Right ventricle myocardium superior (tissue), 1 donor: ENCODE measurements around the gene HYAL1. TPM values are rescaled to one million over a fixed set of nuclear protein-coding genes. Genes with fewer than 3 reads are reported as not detected.
"Not testable (repeated sequence)": the region's sequence is repeated elsewhere in the genome, so short reads cannot be mapped to it uniquely, and the experiment has no call there.

ENCODE experiments used
- ATAC-seq: fragments of 200-7000 bp; cut with Tn5 transposase; one replicate; pipeline ENCODE4 v1.9.1; 2020; ENCODE audit warnings: mild to moderate bottlenecking; ENCODE audit not compliant: poor library complexity
- DNase-seq: peaks from one replicate; pipeline ENCODE4 v3.0.0-alpha.2; 2020
- intact Hi-C: fragments of 100-400 bp; cut with DNase I; formaldehyde crosslinking; loops from one replicate; pipeline ENCODE4 v1.11.2; 2022
- total RNA-seq: library from RNA; stranded (reverse); fragmentation: NEBNext Ultra II Directional; extraction: Animal tissue kit (Norgen Biotek cat#: 25700); gene quantifications from one replicate; pipeline ENCODE4 v1.2.1, GENCODE V29; 2021
- donor health status: DM: no; HTN: yes; CAD: no; lungs with severe emphysema.

HYAL1 gene
- total RNA-seq, 1 donor from 2014 or later: 66.5 TPM

DNA sequence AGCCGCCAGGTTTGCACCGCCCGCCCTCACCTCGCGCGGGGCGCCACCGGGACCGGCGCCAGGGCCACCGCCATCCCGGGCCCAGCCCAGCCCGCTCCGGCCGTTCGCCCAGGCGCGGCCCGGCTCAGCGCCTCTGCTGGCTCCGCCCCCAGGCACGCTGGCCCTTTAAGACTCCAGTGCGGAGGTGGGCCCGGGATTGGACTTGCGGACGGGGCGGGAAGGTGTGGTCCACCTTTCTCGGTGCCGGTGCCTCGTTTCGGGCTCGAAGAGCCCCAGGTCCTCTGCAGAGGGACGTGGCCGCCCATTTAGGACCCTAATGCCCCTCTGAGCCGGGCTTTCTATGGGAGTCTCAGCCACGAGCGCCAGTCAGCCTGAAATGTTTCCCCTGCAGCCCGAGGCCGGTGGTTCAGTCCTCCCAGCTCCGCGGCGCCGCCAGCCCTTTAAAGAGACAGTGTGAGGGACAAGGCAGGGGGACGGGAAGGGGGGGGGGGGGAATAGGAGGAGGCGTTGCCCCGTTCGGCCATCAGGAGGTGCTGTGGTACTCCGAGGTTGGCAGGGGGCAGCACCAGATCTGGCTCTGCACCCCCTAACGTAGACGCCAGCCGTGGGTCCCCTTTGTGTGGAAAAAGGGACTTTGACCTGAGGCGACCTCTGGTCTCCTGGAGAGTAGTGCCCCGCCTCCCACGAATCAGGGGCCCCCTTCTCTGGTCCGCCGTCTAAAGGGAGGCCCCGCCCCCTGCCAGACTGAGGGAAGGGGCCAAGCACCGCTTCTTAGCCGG lies 18.2 kb upstream of the HYAL1 start:
- ATAC-seq: peak; percentile 89
- DNase-seq: peak; percentile 94
- intact Hi-C loops: loop anchor here (5.0 kb wide), 1 partner anchor 49 kb away; no protein-coding TSS in a partner anchor

DNA sequence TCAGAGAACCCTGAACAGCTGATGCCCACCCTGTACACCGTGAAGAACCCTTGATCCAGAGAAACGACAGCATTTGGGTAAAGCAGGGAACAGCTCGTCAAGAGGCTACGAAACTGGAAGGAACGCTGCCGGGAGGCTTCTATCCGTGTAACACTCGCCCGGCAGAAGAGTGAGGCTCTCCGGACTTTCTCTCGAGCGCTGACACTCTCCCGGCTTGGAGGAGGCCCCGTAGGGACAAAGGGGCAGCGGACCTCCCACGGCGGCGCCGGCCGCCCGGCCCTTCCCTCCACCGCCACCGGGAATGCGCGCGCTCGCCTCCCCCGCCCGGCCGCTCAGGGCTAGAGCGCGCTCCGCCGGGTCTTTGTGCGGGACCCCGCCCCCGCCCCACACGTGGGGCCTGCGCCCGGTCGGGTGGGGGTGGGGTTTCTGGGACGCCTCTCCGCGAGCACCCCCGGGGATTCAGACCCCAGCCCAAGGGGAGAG lies 17.5 kb upstream of the HYAL1 start:
- intact Hi-C loops: loop anchor here (5.0 kb wide), 1 partner anchor 49 kb away; no protein-coding TSS in a partner anchor
- ATAC-seq (peak; percentile 73), DNase-seq (peak; percentile 88)

DNA sequence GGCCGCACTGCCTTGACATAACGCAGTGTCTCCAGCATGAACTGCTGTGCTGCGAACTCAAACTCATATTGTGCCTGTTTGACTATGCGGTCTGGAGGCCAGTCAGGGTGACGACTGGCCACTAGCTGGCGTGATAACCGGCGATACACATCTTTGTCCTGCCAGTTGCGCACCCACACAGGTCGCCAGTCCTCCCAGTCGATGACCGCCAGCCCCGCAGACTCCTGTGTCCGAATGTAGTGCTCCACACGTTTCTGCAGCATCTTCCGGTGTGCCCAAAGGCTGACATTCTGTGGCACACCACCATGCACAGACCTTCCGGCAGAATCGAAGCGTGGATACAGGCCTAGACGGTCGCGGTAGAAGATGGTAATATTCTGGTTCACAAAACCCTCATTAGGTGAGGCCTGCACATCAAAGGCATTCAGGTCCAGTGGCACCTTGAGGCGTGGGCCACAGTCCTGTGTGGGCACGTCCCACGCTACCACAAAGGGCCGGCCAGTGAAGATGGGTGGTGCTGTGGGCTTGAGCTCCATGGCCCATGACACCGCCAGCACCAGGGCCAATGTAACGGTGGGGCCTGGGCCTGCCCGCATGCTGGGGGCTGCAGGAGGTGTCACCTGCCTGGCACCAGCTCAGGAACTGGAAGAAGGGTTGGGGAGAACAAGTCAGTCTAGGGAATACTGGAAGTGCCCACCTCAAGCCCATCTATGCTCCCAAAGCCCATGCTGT lies 16.7 kb upstream of the HYAL1 start:
- no peak for DNase-seq
- ATAC-seq: no peak
- intact Hi-C loops: loop anchor here (5.0 kb wide), 1 partner anchor 48 kb away; no protein-coding TSS in a partner anchor

DNA sequence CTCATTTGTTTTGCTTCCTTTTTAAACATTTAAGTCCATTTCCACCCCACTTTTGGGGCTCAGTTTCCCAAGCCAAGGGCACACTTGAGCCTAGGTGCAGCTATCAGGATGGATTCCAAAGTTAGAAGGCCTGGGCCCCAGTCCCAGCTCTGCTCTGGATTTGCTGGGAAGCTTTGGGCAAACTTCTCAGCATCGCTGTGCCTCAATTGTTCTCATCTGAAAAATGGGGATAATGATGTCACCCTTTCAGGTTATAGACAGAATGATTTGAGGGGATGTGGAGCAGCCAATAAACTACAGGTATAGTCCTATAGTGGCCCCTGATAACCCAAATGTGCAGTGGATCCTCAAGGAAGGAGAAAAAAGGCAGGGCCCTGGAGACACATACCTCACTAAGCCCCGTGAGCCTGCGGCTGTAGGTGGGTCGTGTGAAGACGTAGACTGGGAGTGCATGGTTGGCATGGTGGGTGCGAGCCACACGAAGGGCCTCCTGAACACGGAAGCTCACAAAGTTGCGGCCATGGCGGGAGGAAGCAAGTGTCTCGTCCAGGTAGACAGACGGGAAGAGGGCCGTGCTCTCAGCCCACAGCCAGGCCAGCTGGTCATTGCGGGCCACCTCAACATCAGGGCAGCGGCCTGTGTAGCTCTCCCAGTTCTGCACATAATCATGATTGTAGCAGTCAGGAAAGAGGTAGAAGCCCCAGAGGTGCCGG lies 16.0 kb upstream of the HYAL1 start:
- intact Hi-C loops: no loop called here
- ATAC-seq (no peak), DNase-seq (no peak)

DNA sequence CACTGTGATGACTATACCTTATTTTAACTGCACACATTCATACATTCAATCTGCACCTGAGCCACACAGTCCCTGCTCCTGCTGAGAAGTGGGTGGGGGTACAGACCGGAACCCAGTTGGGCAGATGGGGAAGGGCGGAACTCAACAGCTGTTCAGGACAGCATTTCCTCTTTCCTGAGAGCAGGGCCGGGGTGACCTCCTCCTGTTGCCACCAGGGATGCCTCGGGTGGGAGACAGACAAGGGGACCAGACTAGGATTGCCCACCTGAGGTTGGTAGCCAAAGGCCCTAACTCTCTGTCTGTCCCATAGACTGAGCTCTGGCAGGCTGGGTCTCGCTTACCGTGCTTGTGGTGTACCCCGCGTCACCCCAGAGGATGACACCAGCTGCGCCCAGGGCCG lies 15.2 kb upstream of the HYAL1 start:
- intact Hi-C loops: no loop called here
- no peak for DNase-seq

DNA sequence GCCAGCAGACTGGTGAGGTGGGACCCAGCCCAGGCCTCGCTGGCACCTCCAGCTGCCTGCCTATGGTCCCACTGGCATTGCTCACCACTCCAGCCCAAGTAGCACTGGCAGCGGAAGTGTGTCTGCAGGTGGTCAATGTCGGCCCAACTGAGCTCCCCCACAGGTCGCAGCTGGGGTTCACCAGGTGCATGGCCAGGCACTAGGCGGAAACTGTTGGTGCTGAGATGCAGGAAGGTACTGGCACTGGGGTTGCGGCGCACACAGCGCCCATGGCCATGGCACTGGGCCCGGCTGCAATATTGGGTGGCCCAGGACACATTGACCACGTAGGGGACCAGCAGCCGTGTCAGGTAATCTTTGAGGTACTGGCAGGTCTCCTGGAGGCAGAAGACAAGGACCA lies 14.8 kb upstream of the HYAL1 start:
- intact Hi-C loops: no loop called here
- no peak for ATAC-seq
- DNase-seq: no peak

More for the DNA sequence above, 15.2 kb upstream of the HYAL1 start:
- no peak for ATAC-seq

DNA sequence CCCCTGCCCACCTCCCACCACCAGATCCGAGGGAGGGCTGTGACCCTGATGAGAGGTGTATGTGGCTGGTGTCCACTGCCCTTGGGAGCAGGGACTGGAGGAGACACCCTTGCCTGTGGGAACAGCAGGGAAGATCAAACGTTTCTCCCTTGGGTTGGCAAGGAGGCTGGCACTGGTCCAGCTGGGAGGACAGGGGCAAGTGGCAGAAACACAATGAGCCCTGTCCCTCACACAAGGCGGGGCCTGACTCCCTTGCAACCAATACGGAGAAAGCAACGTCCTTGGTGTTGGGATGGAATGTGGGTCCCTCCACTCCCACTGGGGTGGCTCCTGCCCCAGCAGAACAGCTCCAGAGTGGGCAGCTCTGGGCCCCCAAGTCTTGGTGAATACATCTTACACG lies 13.9 kb upstream of the HYAL1 start:
- intact Hi-C loops: no loop called here
- no peak for DNase-seq
- no peak for ATAC-seq

DNA sequence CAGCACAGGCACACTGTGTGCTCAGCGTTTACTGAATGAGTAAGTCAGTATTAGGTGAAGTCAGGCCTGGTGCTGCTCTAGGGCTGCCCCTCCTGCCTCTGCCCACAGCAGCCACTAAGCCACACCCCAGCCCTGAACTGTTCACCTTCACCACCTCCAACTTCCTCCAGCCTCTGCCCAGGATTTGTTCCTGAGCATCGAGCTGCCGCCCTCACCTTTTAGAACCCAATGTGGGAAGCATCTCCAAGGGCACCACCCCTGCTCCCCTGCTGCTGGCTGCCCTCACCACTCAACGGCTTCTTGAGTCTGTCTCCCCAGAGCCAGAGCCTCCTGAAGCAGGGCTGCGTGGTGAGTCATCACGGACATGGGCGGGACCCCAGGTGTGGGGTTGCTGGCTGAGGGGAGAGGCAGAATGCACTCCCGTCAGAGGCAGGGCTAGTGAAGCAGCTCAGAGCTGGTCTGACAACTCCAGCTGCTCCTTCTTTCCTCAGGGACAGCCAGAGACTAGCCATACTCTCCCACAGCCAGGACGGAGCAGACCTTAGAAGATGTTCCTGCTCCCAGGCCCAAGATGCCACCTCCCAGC lies 13.4 kb upstream of the HYAL1 start:
- ATAC-seq (no peak), DNase-seq (no peak)
- intact Hi-C loops: no loop called here

DNA sequence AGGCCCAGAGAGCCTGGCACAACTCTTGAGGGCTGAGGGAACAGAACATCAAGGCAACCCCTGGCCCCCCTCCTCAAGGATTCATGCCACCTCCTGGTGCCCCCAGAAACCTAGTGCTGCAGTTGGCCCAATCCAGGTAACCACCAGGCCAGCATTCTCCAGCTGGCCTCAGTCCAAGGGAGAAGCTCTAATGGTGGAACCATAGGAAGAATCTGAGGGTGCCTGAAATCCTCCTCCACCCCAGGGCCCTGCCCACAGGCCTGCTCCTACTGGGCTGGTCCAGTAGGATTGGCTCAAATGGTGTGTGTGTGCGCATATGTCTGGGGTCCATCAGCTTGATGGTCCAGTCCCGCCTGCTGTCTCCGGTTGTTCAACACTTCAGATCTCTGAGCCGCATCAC lies 11.4 kb upstream of the HYAL1 start:
- DNase-seq (no peak), ATAC-seq (no peak)
- intact Hi-C loops: no loop called here

DNA sequence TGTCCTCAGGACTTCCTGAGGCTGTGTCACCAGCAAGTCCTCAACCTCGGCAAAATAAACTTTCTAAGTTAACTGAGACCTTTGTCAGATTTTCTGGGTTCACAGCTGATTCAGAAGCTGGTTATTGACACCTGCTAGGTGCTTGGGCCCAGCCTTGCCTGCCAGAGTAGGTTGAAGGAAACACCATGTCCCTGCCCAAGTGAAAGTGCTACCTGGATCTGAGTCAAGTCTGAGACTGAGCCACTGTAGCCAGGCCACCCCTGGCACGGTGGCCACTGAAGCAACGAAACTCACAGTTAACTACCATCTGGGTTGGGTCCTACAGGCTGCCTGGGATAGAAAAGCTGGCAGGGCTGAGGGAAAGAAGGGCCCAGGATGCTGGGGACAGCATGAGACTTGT lies 11.0 kb upstream of the HYAL1 start:
- ATAC-seq (peak; percentile 44), DNase-seq (no peak)
- intact Hi-C loops: no loop called here

DNA sequence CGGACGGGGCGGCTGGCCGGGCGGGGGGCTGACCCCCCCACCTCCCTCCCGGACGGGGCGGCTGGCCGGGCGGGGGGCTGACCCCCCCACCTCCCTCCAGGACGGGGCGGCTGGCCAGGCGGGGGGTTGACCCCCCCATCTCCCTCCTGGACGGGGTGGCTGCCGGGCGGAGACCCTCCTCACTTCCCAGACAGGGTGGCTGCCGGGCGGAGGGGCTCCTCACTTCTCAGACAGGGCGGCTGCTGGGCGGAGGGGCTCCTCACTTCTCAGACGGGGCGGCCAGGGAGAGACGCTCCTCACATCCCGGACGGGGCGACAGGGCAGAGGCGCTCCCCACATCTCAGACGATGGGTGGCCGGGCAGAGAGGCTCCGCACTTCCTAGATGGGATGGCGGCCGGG lies 8.7 kb upstream of the HYAL1 start:
- intact Hi-C loops, ATAC-seq, DNase-seq: not testable (repeated sequence)

DNA sequence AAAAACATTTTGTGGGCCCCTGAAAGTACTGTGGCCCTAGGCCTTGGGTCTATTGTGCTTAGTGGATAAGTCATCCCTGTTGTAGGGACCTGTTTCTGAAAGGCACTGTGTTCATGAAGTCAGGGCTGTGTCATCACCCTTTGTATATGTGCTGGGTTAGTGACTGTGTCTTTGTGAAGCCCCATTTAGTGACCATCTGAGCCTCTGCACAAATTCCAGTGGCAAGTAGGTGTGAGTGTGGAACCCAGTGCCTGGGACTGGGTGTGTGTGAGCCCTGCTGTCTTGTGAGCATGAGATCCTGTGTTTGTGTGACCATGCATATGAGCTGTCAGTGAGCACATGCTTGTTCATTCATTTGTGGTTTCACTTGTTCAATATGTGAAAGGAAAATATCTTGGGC lies 1.2 kb upstream of the HYAL1 start:
- ATAC-seq: no peak
- intact Hi-C loops: no loop called here
- peak; percentile 16 for DNase-seq

DNA sequence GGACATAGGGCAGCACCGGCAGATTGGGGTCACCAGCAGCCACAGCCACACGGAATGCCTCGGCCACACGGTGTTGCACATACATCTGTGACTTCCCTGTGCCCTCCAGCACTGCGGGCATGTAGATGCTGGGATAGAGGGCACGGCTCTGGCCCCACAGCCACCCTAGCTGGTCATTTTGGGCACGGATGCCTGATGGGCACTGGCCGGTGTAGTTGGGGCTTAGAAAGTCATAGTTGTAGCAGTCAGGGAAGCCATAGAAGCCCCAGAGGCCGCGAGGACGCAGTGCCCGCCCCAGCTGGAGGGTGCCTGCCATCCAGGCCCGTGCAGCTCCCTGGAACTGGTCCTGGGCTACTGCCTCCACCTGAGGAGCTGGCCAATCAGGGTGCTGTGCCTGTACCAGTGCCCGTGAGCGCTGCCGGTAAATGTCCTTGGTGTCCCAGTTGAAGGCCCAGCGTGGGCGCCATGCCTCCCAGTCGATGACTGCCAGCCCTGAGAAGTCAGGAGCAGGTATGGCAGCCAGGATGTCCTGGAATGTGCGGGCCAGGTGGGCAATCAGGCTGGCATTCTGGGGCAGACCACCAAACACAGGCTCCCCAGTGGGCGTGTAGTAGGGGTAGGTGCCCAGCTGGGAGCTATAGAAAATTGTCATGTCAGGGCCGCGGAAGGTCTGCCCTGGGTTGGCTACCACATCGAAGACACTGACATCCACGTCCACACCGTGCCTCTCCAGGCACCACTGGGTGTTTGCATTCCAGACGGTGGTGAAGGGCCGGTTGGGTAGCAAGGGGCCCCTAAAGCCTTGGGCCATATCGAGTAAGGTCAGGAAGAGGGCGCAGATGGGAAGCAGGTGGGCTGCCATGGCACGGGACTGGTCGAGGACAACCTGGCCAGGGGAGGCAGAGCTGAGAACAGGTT lies 1.0 kb downstream of the HYAL1 start:
- intact Hi-C loops: no loop called here
- ATAC-seq (no peak), DNase-seq (no peak)

DNA sequence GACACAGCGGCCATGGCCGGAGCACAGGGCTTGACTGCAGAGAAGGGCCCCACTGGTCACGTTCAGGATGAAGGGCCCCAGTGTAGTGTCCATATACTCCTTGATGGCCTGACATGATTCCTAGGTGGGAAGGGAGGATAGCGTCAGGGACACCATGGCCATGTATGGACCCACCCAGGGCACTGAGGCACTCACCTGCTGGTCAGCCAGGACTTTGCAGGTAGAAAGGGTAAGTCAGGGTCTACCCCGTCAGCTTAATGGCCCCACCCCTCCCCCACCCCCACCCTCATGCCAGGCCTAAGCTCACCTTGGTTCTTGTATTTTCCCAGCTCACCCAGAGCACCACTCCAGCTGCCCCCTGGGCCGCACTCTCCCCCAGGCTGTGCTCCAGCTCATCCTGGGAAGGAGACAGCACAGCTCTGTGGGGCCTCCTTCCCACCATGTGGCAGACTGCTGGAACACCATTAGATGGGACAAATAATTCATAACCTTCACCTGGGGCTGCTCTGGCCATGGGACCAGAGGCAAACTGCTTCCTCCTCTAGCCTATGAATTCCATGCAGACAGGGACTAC lies 2.6 kb downstream of the HYAL1 start:
- no peak for ATAC-seq
- no peak for DNase-seq
- intact Hi-C loops: no loop called here

DNA sequence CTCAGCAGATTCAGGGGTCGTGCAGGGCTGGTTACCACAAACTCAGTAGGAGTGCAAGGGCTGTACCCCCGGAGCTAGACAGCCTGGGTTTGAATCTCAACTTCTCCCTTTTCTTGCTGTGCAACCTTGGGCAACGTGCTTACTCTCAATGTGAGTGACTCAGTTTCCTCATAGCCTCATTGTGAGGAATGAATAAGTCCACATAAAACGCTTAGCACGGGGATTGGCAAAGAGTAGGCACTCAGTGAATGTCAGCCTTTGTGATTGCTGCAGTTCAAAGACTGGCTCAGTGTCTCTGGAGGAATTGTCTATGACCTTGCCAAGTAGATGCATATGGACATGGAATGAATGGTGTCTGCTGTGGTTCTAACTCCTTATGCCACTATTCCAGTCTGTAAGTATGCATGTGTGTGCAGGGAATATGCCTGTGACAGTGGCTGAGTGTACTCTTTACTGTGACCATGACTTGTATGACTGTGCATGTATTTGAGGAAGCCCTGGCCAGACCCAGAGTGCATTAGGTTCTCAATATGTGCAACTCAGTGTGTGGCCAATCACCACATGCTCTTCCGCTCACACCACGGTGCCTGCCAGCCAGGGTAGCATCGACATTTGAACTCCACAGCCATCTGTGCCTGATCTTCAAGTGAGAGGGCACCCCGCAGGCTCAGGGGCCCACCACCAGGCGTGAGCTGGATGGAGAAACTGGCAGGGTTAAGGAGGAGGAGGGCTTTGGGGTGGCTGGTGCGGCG lies 3.3 kb downstream of the HYAL1 start:
- intact Hi-C loops: no loop called here
- no peak for DNase-seq
- peak; percentile 0 for ATAC-seq

DNA sequence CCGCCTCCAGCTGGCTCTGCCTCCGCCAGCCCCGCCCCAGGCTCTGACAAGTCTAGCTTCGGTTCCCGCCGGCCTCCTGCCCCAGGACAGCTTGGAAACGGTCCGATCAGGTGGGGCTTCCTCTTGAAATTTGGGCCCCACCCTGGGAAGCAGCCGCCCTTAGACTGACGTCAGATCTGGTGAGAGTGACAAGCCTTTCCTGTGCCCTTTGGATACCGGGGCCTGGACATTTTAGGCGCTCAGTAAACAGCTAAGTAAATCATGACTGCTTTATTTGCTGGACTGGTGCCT lies 3.8 kb downstream of the HYAL1 start:
- intact Hi-C loops: no loop called here
- no peak for ATAC-seq
- DNase-seq: no peak
